HEK293 (cell line): Measurements from ENCODE around the gene PAK6.

ENCODE experiments used
- BCL11A ChIP-seq: fragments of 450-650 bp; formaldehyde crosslinking; IDR thresholded peaks from 2 replicates; pipeline ENCODE4 v1.5.1; 2016; ENCODE audit warnings: low read depth, missing biosample characterization, missing genetic modification characterization
- MYNN ChIP-seq: fragments of 450-650 bp; formaldehyde crosslinking; IDR thresholded peaks from 2 replicates; pipeline ENCODE4 v1.5.1; 2016; ENCODE audit warnings: missing biosample characterization, missing genetic modification characterization, borderline replicate concordance
- ZNF114 ChIP-seq: fragments of 450-650 bp; formaldehyde crosslinking; IDR thresholded peaks from 2 replicates; pipeline ENCODE4 v1.5.0; 2017; ENCODE audit warnings: missing biosample characterization, missing genetic modification characterization
- TF ChIP-seq, protein P1 (sequence below): fragments of 450-650 bp; formaldehyde crosslinking; IDR thresholded peaks from 2 replicates; pipeline ENCODE4 v1.5.1; 2016; ENCODE audit warnings: missing biosample characterization, missing genetic modification characterization, low read depth
- TF ChIP-seq, protein P2 (sequence below): fragments of 450-650 bp; formaldehyde crosslinking; IDR thresholded peaks from 2 replicates; pipeline ENCODE4 v1.5.1; 2016; ENCODE audit warnings: missing biosample characterization, missing genetic modification characterization
- TF ChIP-seq, protein P3 (sequence below): fragments of 450-650 bp; formaldehyde crosslinking; IDR thresholded peaks from 2 replicates; pipeline ENCODE4 v1.5.1; 2016; ENCODE audit warnings: missing biosample characterization, missing genetic modification characterization
- TF ChIP-seq, protein P4 (sequence below): IDR thresholded peaks from 2 replicates; pipeline ENCODE4 v1.6.1; 2011; ENCODE audit warnings: mild to moderate bottlenecking, low read depth, low read length, borderline replicate concordance
- TF ChIP-seq, protein P5 (sequence below): fragments of 450-650 bp; formaldehyde crosslinking; IDR thresholded peaks from 2 replicates; pipeline ENCODE4 v1.5.1; 2017; ENCODE audit warnings: missing biosample characterization, missing genetic modification characterization

DNA sequence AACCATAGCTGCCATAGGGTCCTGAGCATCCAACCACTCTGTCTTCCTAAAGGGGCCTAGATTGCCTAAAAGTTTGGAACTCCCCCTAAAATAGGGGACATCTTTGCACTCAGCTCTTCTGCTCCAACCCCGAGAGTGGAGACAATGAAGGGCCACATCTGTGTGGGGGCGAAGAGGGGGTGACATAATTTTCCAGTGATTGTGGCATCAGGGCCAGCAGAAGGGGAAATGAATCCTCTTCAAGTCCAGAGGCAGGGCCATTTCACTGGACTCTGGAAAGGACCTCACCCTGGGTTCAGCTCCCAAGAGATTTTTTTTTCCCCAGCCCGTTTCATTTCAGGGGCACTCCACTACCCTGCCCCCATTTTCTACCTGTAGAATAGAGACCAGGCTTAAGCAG, 48.6 kb downstream of the PAK6 start:
- TF ChIP-seq, protein P1, sequence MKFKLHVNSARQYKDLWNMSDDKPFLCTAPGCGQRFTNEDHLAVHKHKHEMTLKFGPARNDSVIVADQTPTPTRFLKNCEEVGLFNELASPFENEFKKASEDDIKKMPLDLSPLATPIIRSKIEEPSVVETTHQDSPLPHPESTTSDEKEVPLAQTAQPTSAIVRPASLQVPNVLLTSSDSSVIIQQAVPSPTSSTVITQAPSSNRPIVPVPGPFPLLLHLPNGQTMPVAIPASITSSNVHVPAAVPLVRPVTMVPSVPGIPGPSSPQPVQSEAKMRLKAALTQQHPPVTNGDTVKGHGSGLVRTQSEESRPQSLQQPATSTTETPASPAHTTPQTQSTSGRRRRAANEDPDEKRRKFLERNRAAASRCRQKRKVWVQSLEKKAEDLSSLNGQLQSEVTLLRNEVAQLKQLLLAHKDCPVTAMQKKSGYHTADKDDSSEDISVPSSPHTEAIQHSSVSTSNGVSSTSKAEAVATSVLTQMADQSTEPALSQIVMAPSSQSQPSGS (tag by site-specific recombination): no peak
- TF ChIP-seq, protein P2, sequence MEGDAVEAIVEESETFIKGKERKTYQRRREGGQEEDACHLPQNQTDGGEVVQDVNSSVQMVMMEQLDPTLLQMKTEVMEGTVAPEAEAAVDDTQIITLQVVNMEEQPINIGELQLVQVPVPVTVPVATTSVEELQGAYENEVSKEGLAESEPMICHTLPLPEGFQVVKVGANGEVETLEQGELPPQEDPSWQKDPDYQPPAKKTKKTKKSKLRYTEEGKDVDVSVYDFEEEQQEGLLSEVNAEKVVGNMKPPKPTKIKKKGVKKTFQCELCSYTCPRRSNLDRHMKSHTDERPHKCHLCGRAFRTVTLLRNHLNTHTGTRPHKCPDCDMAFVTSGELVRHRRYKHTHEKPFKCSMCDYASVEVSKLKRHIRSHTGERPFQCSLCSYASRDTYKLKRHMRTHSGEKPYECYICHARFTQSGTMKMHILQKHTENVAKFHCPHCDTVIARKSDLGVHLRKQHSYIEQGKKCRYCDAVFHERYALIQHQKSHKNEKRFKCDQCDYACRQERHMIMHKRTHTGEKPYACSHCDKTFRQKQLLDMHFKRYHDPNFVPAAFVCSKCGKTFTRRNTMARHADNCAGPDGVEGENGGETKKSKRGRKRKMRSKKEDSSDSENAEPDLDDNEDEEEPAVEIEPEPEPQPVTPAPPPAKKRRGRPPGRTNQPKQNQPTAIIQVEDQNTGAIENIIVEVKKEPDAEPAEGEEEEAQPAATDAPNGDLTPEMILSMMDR (tag by site-specific recombination): no peak
- TF ChIP-seq, protein P3, sequence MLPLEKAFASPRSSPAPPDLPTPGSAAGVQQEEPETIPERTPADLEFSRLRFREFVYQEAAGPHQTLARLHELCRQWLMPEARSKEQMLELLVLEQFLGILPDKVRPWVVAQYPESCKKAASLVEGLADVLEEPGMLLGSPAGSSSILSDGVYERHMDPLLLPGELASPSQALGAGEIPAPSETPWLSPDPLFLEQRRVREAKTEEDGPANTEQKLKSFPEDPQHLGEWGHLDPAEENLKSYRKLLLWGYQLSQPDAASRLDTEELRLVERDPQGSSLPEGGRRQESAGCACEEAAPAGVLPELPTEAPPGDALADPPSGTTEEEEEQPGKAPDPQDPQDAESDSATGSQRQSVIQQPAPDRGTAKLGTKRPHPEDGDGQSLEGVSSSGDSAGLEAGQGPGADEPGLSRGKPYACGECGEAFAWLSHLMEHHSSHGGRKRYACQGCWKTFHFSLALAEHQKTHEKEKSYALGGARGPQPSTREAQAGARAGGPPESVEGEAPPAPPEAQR (tag by site-specific recombination): no peak
- TF ChIP-seq ZNF114 (tag by site-specific recombination) (no peak), BCL11A (tag by site-specific recombination) (no peak), MYNN (no peak)
- TF ChIP-seq, protein P4, sequence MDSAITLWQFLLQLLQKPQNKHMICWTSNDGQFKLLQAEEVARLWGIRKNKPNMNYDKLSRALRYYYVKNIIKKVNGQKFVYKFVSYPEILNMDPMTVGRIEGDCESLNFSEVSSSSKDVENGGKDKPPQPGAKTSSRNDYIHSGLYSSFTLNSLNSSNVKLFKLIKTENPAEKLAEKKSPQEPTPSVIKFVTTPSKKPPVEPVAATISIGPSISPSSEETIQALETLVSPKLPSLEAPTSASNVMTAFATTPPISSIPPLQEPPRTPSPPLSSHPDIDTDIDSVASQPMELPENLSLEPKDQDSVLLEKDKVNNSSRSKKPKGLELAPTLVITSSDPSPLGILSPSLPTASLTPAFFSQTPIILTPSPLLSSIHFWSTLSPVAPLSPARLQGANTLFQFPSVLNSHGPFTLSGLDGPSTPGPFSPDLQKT: no peak
- TF ChIP-seq, protein P5, sequence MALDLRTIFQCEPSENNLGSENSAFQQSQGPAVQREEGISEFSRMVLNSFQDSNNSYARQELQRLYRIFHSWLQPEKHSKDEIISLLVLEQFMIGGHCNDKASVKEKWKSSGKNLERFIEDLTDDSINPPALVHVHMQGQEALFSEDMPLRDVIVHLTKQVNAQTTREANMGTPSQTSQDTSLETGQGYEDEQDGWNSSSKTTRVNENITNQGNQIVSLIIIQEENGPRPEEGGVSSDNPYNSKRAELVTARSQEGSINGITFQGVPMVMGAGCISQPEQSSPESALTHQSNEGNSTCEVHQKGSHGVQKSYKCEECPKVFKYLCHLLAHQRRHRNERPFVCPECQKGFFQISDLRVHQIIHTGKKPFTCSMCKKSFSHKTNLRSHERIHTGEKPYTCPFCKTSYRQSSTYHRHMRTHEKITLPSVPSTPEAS: no peak
